Measurements from ENCODE around the gene ZNF521.

Gene ZNF521

GRCh38 chr18:25327584-25327983 lies 24.4 kb downstream of the ZNF521 start:
- H3K36me3 Mint-ChIP-seq (ENCODE audit: insufficient read depth), result no peaks in the 10 kb centered on the region
- H3K9me3 Mint-ChIP-seq, result no peaks in the 10 kb centered on the region
- H3K4me3 Mint-ChIP-seq, result no peak overlapping the region
- DNase-seq (ENCODE audit: low spot score in 2 of 2), result no peak
- no peak overlapping the region for H3K27ac Mint-ChIP-seq (ENCODE audit: low read depth)
- ATAC-seq (replicated peaks; ENCODE audit: extremely low read depth, poor library complexity, severe bottlenecking), result no peak
- H3K27me3 Mint-ChIP-seq, result peaks cover 10% of the 10 kb centered on the region
- no peaks in the 10 kb centered on the region for H3K4me1 Mint-ChIP-seq

GRCh38 chr18:25326361-25326952 lies 25.5 kb downstream of the ZNF521 start:
- Mint-ChIP-seq H3K4me3 (no peak overlapping the region), H3K27me3 (peaks cover 10% of the 10 kb centered on the region), H3K36me3 (ENCODE audit: insufficient read depth) (no peaks in the 10 kb centered on the region), H3K9me3 (no peaks in the 10 kb centered on the region), H3K27ac (ENCODE audit: low read depth) (no peak overlapping the region), H3K4me1 (no peaks in the 10 kb centered on the region)
- ATAC-seq (replicated peaks; ENCODE audit: extremely low read depth, poor library complexity, severe bottlenecking) (no peak), DNase-seq (ENCODE audit: low spot score in 2 of 2) (no peak)

GRCh38 chr18:25322806-25323205 lies 29.2 kb downstream of the ZNF521 start:
- H3K27me3 Mint-ChIP-seq, result peaks cover 10% of the 10 kb centered on the region
- no peak overlapping the region for H3K27ac Mint-ChIP-seq (ENCODE audit: low read depth)
- no peaks in the 10 kb centered on the region for H3K36me3 Mint-ChIP-seq (ENCODE audit: insufficient read depth)
- H3K4me1 Mint-ChIP-seq, result no peaks in the 10 kb centered on the region
- no peak for ATAC-seq (replicated peaks; ENCODE audit: extremely low read depth, poor library complexity, severe bottlenecking)
- H3K9me3 Mint-ChIP-seq, result no peaks in the 10 kb centered on the region
- DNase-seq (ENCODE audit: low spot score in 2 of 2), result no peak
- no peak overlapping the region for H3K4me3 Mint-ChIP-seq

- Mint-ChIP-seq H3K4me3 (no peak overlapping the region), H3K4me1 (no peaks in the 10 kb centered on the region), H3K27me3 (peaks cover 8% of the 10 kb centered on the region), H3K36me3 (ENCODE audit: insufficient read depth) (no peaks in the 10 kb centered on the region), H3K27ac (ENCODE audit: low read depth) (no peak overlapping the region), H3K9me3 (peaks cover 5% of the 10 kb centered on the region)
- DNase-seq (ENCODE audit: low spot score in 2 of 2) (no peak), ATAC-seq (replicated peaks; ENCODE audit: extremely low read depth, poor library complexity, severe bottlenecking) (no peak)
These were observed 35.5 kb downstream of the ZNF521 start for GRCh38 chr18:25316381-25317018.

- no peak overlapping the region for H3K4me3 Mint-ChIP-seq
- ATAC-seq (replicated peaks; ENCODE audit: extremely low read depth, poor library complexity, severe bottlenecking), result no peak
- H3K36me3 Mint-ChIP-seq (ENCODE audit: insufficient read depth), result no peaks in the 10 kb centered on the region
- H3K27me3 Mint-ChIP-seq, result peaks cover 8% of the 10 kb centered on the region
- no peaks in the 10 kb centered on the region for H3K4me1 Mint-ChIP-seq
- DNase-seq (ENCODE audit: low spot score in 2 of 2), result no peak
- no peak overlapping the region for H3K27ac Mint-ChIP-seq (ENCODE audit: low read depth)
- H3K9me3 Mint-ChIP-seq, result peaks cover 5% of the 10 kb centered on the region
These were observed 37.2 kb downstream of the ZNF521 start for GRCh38 chr18:25314838-25315190.

- H3K27ac Mint-ChIP-seq (ENCODE audit: low read depth), result no peak overlapping the region
These were observed 37.7 kb downstream of the ZNF521 start for GRCh38 chr18:25314151-25314837.

GRCh38 chr18:25313268-25313667 lies 38.7 kb downstream of the ZNF521 start:
- Mint-ChIP-seq H3K27me3 (peaks cover 8% of the 10 kb centered on the region), H3K36me3 (ENCODE audit: insufficient read depth) (no peaks in the 10 kb centered on the region), H3K27ac (ENCODE audit: low read depth) (no peak overlapping the region), H3K4me1 (no peaks in the 10 kb centered on the region), H3K4me3 (no peak overlapping the region), H3K9me3 (peaks cover 5% of the 10 kb centered on the region)
- ATAC-seq (replicated peaks; ENCODE audit: extremely low read depth, poor library complexity, severe bottlenecking), result no peak
- no peak for DNase-seq (ENCODE audit: low spot score in 2 of 2)

More at GRCh38 chr18:25314151-25314837, 37.7 kb downstream of the ZNF521 start:
- Mint-ChIP-seq H3K4me1 (no peaks in the 10 kb centered on the region), H3K36me3 (ENCODE audit: insufficient read depth) (no peaks in the 10 kb centered on the region), H3K27me3 (peaks cover 8% of the 10 kb centered on the region), H3K9me3 (peaks cover 5% of the 10 kb centered on the region), H3K4me3 (no peak overlapping the region)
- DNase-seq (ENCODE audit: low spot score in 2 of 2) (no peak), ATAC-seq (replicated peaks; ENCODE audit: extremely low read depth, poor library complexity, severe bottlenecking) (no peak)

GRCh38 chr18:25310045-25310444 lies 41.9 kb downstream of the ZNF521 start:
- Mint-ChIP-seq H3K27ac (ENCODE audit: low read depth) (no peak overlapping the region), H3K4me3 (no peak overlapping the region), H3K9me3 (no peaks in the 10 kb centered on the region), H3K4me1 (no peaks in the 10 kb centered on the region), H3K27me3 (no peaks in the 10 kb centered on the region), H3K36me3 (ENCODE audit: insufficient read depth) (no peaks in the 10 kb centered on the region)
- DNase-seq (ENCODE audit: low spot score in 2 of 2) (no peak), ATAC-seq (replicated peaks; ENCODE audit: extremely low read depth, poor library complexity, severe bottlenecking) (no peak)

GRCh38 chr18:25308381-25308780 lies 43.6 kb downstream of the ZNF521 start:
- DNase-seq (ENCODE audit: low spot score in 2 of 2) (no peak), ATAC-seq (replicated peaks; ENCODE audit: extremely low read depth, poor library complexity, severe bottlenecking) (no peak)
- peaks cover 5% of the 10 kb centered on the region for H3K9me3 Mint-ChIP-seq
- H3K27ac Mint-ChIP-seq (ENCODE audit: low read depth), result no peak overlapping the region
- H3K36me3 Mint-ChIP-seq (ENCODE audit: insufficient read depth), result peaks cover 2% of the 10 kb centered on the region
- no peaks in the 10 kb centered on the region for H3K4me1 Mint-ChIP-seq
- H3K27me3 Mint-ChIP-seq, result no peaks in the 10 kb centered on the region
- H3K4me3 Mint-ChIP-seq, result no peak overlapping the region

GRCh38 chr18:25307192-25307591 lies 44.8 kb downstream of the ZNF521 start:
- H3K9me3 Mint-ChIP-seq, result peaks cover 5% of the 10 kb centered on the region
- H3K27me3 Mint-ChIP-seq, result no peaks in the 10 kb centered on the region
- peaks cover 2% of the 10 kb centered on the region for H3K36me3 Mint-ChIP-seq (ENCODE audit: insufficient read depth)
- ATAC-seq (replicated peaks; ENCODE audit: extremely low read depth, poor library complexity, severe bottlenecking), result no peak
- H3K4me3 Mint-ChIP-seq, result no peak overlapping the region
- no peak for DNase-seq (ENCODE audit: low spot score in 2 of 2)
- no peak overlapping the region for H3K27ac Mint-ChIP-seq (ENCODE audit: low read depth)
- no peaks in the 10 kb centered on the region for H3K4me1 Mint-ChIP-seq

GRCh38 chr18:25306671-25307070 lies 45.3 kb downstream of the ZNF521 start:
- H3K27ac Mint-ChIP-seq (ENCODE audit: low read depth), result no peak overlapping the region
- DNase-seq (ENCODE audit: low spot score in 2 of 2) (no peak), ATAC-seq (replicated peaks; ENCODE audit: extremely low read depth, poor library complexity, severe bottlenecking) (no peak)
- H3K9me3 Mint-ChIP-seq, result peaks cover 5% of the 10 kb centered on the region
- peaks cover 2% of the 10 kb centered on the region for H3K36me3 Mint-ChIP-seq (ENCODE audit: insufficient read depth)
- no peaks in the 10 kb centered on the region for H3K4me1 Mint-ChIP-seq
- H3K4me3 Mint-ChIP-seq, result no peak overlapping the region
- no peaks in the 10 kb centered on the region for H3K27me3 Mint-ChIP-seq

- peaks cover 2% of the 10 kb centered on the region for H3K36me3 Mint-ChIP-seq (ENCODE audit: insufficient read depth)
- H3K27me3 Mint-ChIP-seq, result no peaks in the 10 kb centered on the region
- H3K4me3 Mint-ChIP-seq, result no peak overlapping the region
- peaks cover 5% of the 10 kb centered on the region for H3K9me3 Mint-ChIP-seq
- H3K4me1 Mint-ChIP-seq, result no peaks in the 10 kb centered on the region
- DNase-seq (ENCODE audit: low spot score in 2 of 2) (no peak), ATAC-seq (replicated peaks; ENCODE audit: extremely low read depth, poor library complexity, severe bottlenecking) (no peak)
- no peak overlapping the region for H3K27ac Mint-ChIP-seq (ENCODE audit: low read depth)
These were observed 46.4 kb downstream of the ZNF521 start for GRCh38 chr18:25305584-25305983.

- Mint-ChIP-seq H3K27ac (ENCODE audit: low read depth) (no peak overlapping the region), H3K27me3 (no peaks in the 10 kb centered on the region), H3K4me1 (no peaks in the 10 kb centered on the region), H3K36me3 (ENCODE audit: insufficient read depth) (peaks cover 2% of the 10 kb centered on the region), H3K9me3 (peaks cover 5% of the 10 kb centered on the region), H3K4me3 (no peak overlapping the region)
- no peak for ATAC-seq (replicated peaks; ENCODE audit: extremely low read depth, poor library complexity, severe bottlenecking)
- no peak for DNase-seq (ENCODE audit: low spot score in 2 of 2)
These were observed 51.5 kb downstream of the ZNF521 start for GRCh38 chr18:25300492-25300891.

Measured in central memory CD8-positive, alpha-beta T cell (primary cell).